K562 (cell line): Measurements from ENCODE around the gene COL23A1. TPM values are rescaled to one million over a fixed set of nuclear protein-coding genes. Genes with fewer than 3 reads are reported as not detected.

Experiments used
- ATAC-seq: fragments of 200-7000 bp; cut with Tn5 transposase; 3 replicates; pipeline ENCODE4 v1.9.1; 2020; ENCODE audit warnings: moderate library complexity
- BruUV-seq: library from RNA; stranded (reverse); fragments of 400-500 nt; replicated peaks from 2 replicates; lab custom pipeline; 2021; lab: Mats Ljungman, UMichigan
- CTCF ChIA-PET: fragments of 300-600 bp; formaldehyde crosslinking; extraction: SDS; loops from one replicate; lab custom pipeline; 2021; ENCODE audit warnings: low intra/inter-chr PET ratio; lab: Yijun Ruan, JAX
- POLR2A ChIA-PET: fragments of 300-600, 350-650 bp; sonication (Branson Sonifier 250); formaldehyde crosslinking; extraction: SDS; loops from one replicate; lab custom pipeline; 2021; ENCODE audit warnings: antibody characterized with exemption, inconsistent platforms; lab: Yijun Ruan, JAX
- DNase-seq, 4 experiments: peaks; one replicate each; pipeline versions ENCODE4 v3.0.0 to v3.0.0-alpha.2; 2011 to 2018; ENCODE audit warnings: low spot score in 3 of 4, mixed read lengths in 3 of 4; ENCODE audit errors: extremely low read depth in 1 of 4
- FAIRE-seq: peaks from 2 replicates; lab custom pipeline; 2011; peaks lifted over from hg19 to GRCh38; lab: Jason Lieb, UNC
- H2AFZ ChIP-seq: 2 replicates; pipeline ENCODE4 v1.6.0; 2011; ENCODE audit warnings: low read depth, low read length, control low read depth, inconsistent platforms
- H3K27ac ChIP-seq: fragments of 200-600 bp; 3 replicates; pipeline ENCODE4 v1.8.0; 2011; ENCODE audit warnings: low read depth, mild to moderate bottlenecking, control low read depth, inconsistent platforms, low read length, moderate library complexity, mixed read lengths; ENCODE audit errors: extremely low read depth
- H3K27me3 ChIP-seq, 2 experiments: fragments of 300-600 bp in 1 of 2; 2 replicates in 1 of 2; 3 replicates in 1 of 2; pipeline versions ENCODE4 v1.6.0 to v1.8.0; 2011; ENCODE audit warnings: inconsistent platforms in 2 of 2, low read length in 2 of 2, mild to moderate bottlenecking in 1 of 2, mixed read lengths in 1 of 2, moderate library complexity in 1 of 2; ENCODE audit not compliant: control insufficient read depth in 2 of 2, insufficient read depth in 2 of 2
- H3K36me3 ChIP-seq: fragments of 300-600 bp; 3 replicates; pipeline ENCODE4 v1.8.0; 2011; ENCODE audit warnings: mild to moderate bottlenecking, low read length, inconsistent platforms; ENCODE audit not compliant: control insufficient read depth, insufficient read depth
- H3K4me1 ChIP-seq, 2 experiments: fragments of 200-600 bp in 1 of 2; replicated peaks in 1 of 2; 2 replicates in 1 of 2; 3 replicates in 1 of 2; pipeline versions ENCODE4 v1.5.1 to v1.8.0; 2011; ENCODE audit warnings: inconsistent platforms in 2 of 2, low read length in 2 of 2, mild to moderate bottlenecking in 1 of 2, mixed read lengths in 1 of 2, moderate library complexity in 1 of 2; ENCODE audit not compliant: control insufficient read depth in 2 of 2, insufficient read depth in 2 of 2
- H3K4me2 ChIP-seq: 2 replicates; pipeline ENCODE4 v1.6.1; 2011; ENCODE audit warnings: low read length, control low read depth, inconsistent platforms, mixed read lengths; ENCODE audit not compliant: insufficient read depth
- H3K4me3 ChIP-seq: fragments of 200-600 bp; sonication (generic), shearing (Covaris generic); 2 replicates; pipeline ENCODE4 v1.5.1; 2016; ENCODE audit warnings: control low read depth, inconsistent platforms
- H3K79me2 ChIP-seq: fragments of 200-600 bp; 3 replicates; pipeline ENCODE4 v1.8.0; 2011; ENCODE audit warnings: low read length, inconsistent platforms; ENCODE audit not compliant: control insufficient read depth, insufficient read depth
- H3K9ac ChIP-seq, 2 experiments: 2 replicates each; pipeline versions ENCODE4 v1.6.0 to v1.6.1; 2011; ENCODE audit warnings: low read depth in 2 of 2, low read length in 2 of 2, control low read depth in 1 of 2, inconsistent platforms in 1 of 2, mild to moderate bottlenecking in 1 of 2, mixed read lengths in 1 of 2; ENCODE audit not compliant: insufficient read depth in 1 of 2
- H3K9me1 ChIP-seq: one replicate; pipeline ENCODE4 v1.6.0; 2011; ENCODE audit warnings: inconsistent platforms, mild to moderate bottlenecking, low read length, moderate library complexity; ENCODE audit not compliant: control insufficient read depth, insufficient read depth
- H3K9me3 ChIP-seq: replicated peaks from 2 replicates; pipeline ENCODE4 v1.5.1; 2011; ENCODE audit warnings: low read depth, low read length, inconsistent platforms; ENCODE audit not compliant: control insufficient read depth, insufficient read depth
- H4K20me1 ChIP-seq: replicated peaks from 2 replicates; pipeline ENCODE4 v1.6.1; 2011; ENCODE audit warnings: low read length, inconsistent platforms, mixed read lengths; ENCODE audit not compliant: control insufficient read depth, insufficient read depth
- KLF1 ChIP-seq: fragments of 450-650 bp; IDR thresholded peaks from 2 replicates; pipeline ENCODE4 v1.6.1; 2016; ENCODE audit warnings: missing genetic modification characterization, missing compliant biosample characterization
- NR1H2 ChIP-seq: sonication (generic); formaldehyde crosslinking; IDR thresholded peaks from 2 replicates; pipeline ENCODE4 v1.4.0; 2020; ENCODE audit warnings: mild to moderate bottlenecking, missing genetic modification reagents
- WGBS: fragments of 100-300 bp; shearing (Covaris generic); methylation state at CpG from one replicate; pipeline ENCODE4 v1.1.6; 2016; ENCODE audit warnings: low coverage, mixed read lengths; ENCODE audit not compliant: insufficient coverage; ENCODE audit errors: missing lambda C conversion rate; 5-methylcytosine and 5-hydroxymethylcytosine counted together
- in situ Hi-C: fragments of 300-500 bp; cut with MboI; formaldehyde crosslinking; loops from 4 replicates; pipeline ENCODE4 v1.15.0; 2018; ENCODE audit warnings: inconsistent platforms, mixed read lengths
- intact Hi-C: fragments of 100-400 bp; cut with micrococcal nuclease; formaldehyde crosslinking; loops from 2 replicates; pipeline ENCODE4 v1.14.2; 2022
- polyA plus RNA-seq, 8 experiments: library from polyadenylated mRNA; depleted of rRNA in 4 of 8; stranded (reverse) in 5 of 8; unstranded in 3 of 8; fragments of >200 nt; fragmentation: Nextera tagmentation in 2 of 8; fragmentation: Illumina TruSeq in 1 of 8; extraction: Ambion mirVana in 2 of 8; extraction: Trizol in 1 of 8; gene quantifications; 2 replicates each; pipeline versions ENCODE4 v1.2.1 to v1.2.3, GENCODE V29; 2011 to 2014; ENCODE audit warnings: inconsistent platforms in 1 of 8, missing spikeins in 1 of 8
- total RNA-seq, 7 experiments: library from RNA; depleted of rRNA in 6 of 7; stranded (reverse); fragments of >200 nt in 6 of 7; fragmentation: Illumina TruSeq in 2 of 7; extraction: Trizol in 2 of 7; gene quantifications; 2 replicates each; pipeline versions ENCODE4 v1.2.1 to v1.2.3, GENCODE V29; 2011 to 2021; ENCODE audit warnings: low replicate concordance in 1 of 7
- TF ChIP-seq, protein P1 (sequence below): fragments of 200-800 bp; sonication (Bioruptor generic); IDR thresholded peaks from 2 replicates; pipeline ENCODE4 v1.6.1; 2017; ENCODE audit warnings: missing genetic modification characterization, missing compliant biosample characterization
- TF ChIP-seq, protein P2 (sequence below): IDR thresholded peaks from 2 replicates; pipeline ENCODE4 v1.6.1; 2016; ENCODE audit warnings: missing genetic modification characterization, missing compliant biosample characterization

The COL23A1 gene
- total and polyA plus RNA-seq, 9 of the 15 experiments (the other 6 are each of a cell fraction or from before 2014, with no cell fraction given): 0.09 TPM; not detected in 8

DNA sequence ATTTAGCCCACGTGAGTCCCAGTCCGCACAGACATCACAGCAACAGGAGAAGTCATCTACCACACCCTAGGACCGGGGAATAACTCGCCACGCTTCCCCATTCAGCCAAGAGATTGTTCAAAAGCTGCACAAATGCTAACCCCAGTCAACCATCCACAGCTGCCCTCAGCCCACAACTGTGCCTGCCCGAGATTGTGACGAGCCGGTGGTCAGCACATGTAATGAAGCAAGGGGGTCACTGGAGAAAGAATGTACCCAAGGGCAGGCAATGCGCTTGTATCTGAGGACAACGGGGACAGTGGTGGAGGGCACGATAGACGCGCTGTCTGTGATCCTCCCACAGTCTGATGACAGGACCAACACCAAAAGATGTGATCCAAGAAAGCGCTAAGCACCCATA lies 67.8 kb downstream of the COL23A1 start:
- Histone ChIP-seq H3K27ac (no peak overlapping the region), H3K36me3 (no peaks in the 10 kb centered on the region), H3K9me3 (no peaks in the 10 kb centered on the region), H4K20me1 (no peaks in the 10 kb centered on the region), H3K27me3 (peaks cover 4 to 44% of the 10 kb centered on the region in 2 experiments; a peak in 4 of 5 replicates), H3K4me3 (no peak overlapping the region), H3K4me1 (no peaks in the 10 kb centered on the region), H3K9ac (no peak overlapping the region), H2AFZ (no peak overlapping the region), H3K79me2 (no peaks in the 10 kb centered on the region), H3K9me1 (no peaks in the 10 kb centered on the region), H3K4me2 (no peak overlapping the region)
- ATAC-seq (no peak), FAIRE-seq (no peak), DNase-seq (no peak)
- in situ Hi-C loops (no loop called here), intact Hi-C loops (no loop called here)
- POLR2A ChIA-PET: no interaction called here
- no TSS peak for BruUV-seq
- 21% methylated on average over 14 of the region's 14 CpGs for WGBS
- TF ChIP-seq, protein P1, sequence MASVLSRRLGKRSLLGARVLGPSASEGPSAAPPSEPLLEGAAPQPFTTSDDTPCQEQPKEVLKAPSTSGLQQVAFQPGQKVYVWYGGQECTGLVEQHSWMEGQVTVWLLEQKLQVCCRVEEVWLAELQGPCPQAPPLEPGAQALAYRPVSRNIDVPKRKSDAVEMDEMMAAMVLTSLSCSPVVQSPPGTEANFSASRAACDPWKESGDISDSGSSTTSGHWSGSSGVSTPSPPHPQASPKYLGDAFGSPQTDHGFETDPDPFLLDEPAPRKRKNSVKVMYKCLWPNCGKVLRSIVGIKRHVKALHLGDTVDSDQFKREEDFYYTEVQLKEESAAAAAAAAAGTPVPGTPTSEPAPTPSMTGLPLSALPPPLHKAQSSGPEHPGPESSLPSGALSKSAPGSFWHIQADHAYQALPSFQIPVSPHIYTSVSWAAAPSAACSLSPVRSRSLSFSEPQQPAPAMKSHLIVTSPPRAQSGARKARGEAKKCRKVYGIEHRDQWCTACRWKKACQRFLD: no peak
- no peak for TF ChIP-seq KLF1 (tag)
- TF ChIP-seq NR1H2 (CRISPR knock-in tag): no peak
- TF ChIP-seq, protein P2, sequence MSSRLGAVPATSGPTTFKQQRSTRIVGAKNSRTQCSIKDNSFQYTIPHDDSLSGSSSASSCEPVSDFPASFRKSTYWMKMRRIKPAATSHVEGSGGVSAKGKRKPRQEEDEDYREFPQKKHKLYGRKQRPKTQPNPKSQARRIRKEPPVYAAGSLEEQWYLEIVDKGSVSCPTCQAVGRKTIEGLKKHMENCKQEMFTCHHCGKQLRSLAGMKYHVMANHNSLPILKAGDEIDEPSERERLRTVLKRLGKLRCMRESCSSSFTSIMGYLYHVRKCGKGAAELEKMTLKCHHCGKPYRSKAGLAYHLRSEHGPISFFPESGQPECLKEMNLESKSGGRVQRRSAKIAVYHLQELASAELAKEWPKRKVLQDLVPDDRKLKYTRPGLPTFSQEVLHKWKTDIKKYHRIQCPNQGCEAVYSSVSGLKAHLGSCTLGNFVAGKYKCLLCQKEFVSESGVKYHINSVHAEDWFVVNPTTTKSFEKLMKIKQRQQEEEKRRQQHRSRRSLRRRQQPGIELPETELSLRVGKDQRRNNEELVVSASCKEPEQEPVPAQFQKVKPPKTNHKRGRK (tag): no peak
- CTCF ChIA-PET: no interaction called here
